ENCODE measurements around the gene TOMT. TPM values are rescaled to one million over a fixed set of nuclear protein-coding genes. Genes with fewer than 3 reads are reported as not detected.
"Not testable (repeated sequence)": the region's sequence is repeated elsewhere in the genome, so short reads cannot be mapped to it uniquely, and the experiment has no call there.

The TOMT gene
- total and polyA plus RNA-seq, 7 donors, result not detected

GRCh38 chr11:72138821-72139390 is 33.2 kb downstream of the TOMT start:
- Histone ChIP-seq H3K27me3 (ENCODE audit: insufficient read depth in 3 of 3, low read length in 2 of 3) (no peaks in the 10 kb centered on the region), H3K27ac (no peak overlapping the region), H3K36me3 (ENCODE audit: insufficient read depth in 1 of 2, low read depth in 1 of 2) (no peaks in the 10 kb centered on the region), H3K4me3 (no peak overlapping the region), H3K4me1 (no peaks in the 10 kb centered on the region), H3K9me3 (no peaks in the 10 kb centered on the region)
- ATAC-seq, result no peak
- no peak for TF ChIP-seq CTCF (IDR thresholded peaks at IDR 0.05)
- intact Hi-C loops (cut with DNase I), result no loop called here
- WGBS, 3 donors, result 77 to 85% (median 84%) methylated on average over 12 of the region's 12 CpGs
- no peak for DNase-seq

GRCh38 chr11:72139500-72139899 is 33.8 kb downstream of the TOMT start:
- Histone ChIP-seq H3K4me3 (no peak overlapping the region), H3K36me3 (ENCODE audit: insufficient read depth in 1 of 2, low read depth in 1 of 2) (no peaks in the 10 kb centered on the region), H3K9me3 (no peaks in the 10 kb centered on the region), H3K4me1 (no peaks in the 10 kb centered on the region), H3K27ac (no peak overlapping the region), H3K27me3 (ENCODE audit: insufficient read depth in 3 of 3, low read length in 2 of 3) (no peaks in the 10 kb centered on the region)
- DNase-seq (no peak), ATAC-seq (no peak)
- intact Hi-C loops (cut with DNase I), result no loop called here
- WGBS, 3 donors, result 89 to 94% (median 91%) methylated on average over 11 of the region's 11 CpGs
- TF ChIP-seq CTCF (IDR thresholded peaks at IDR 0.05), result no peak

GRCh38 chr11:72140661-72141060 is 34.9 kb downstream of the TOMT start:
- H3K36me3 ChIP-seq (ENCODE audit: insufficient read depth in 1 of 2, low read depth in 1 of 2), result no peaks in the 10 kb centered on the region
- DNase-seq (no peak), ATAC-seq (no peak)
- no peak overlapping the region for H3K4me3 ChIP-seq
- H3K27me3 ChIP-seq (ENCODE audit: insufficient read depth in 3 of 3, low read length in 2 of 3), result no peaks in the 10 kb centered on the region
- no peak overlapping the region for H3K27ac ChIP-seq
- TF ChIP-seq CTCF (IDR thresholded peaks at IDR 0.05), result no peak
- intact Hi-C loops (cut with DNase I), result loop anchor here in 1 of 2 donors (2.0 kb wide), 1 partner anchor 40 kb away; no protein-coding TSS in a partner anchor
- no peaks in the 10 kb centered on the region for H3K9me3 ChIP-seq
- H3K4me1 ChIP-seq, result no peaks in the 10 kb centered on the region
- WGBS, 3 donors, result 91 to 95% (median 92%) methylated on average over 2 of the region's 2 CpGs

GRCh38 chr11:72141066-72141465 is 35.3 kb downstream of the TOMT start:
- WGBS, 3 donors, result 77 to 83% (median 78%) methylated on average over 3 of the region's 3 CpGs
- Histone ChIP-seq H3K4me3 (no peak overlapping the region), H3K27ac (no peak overlapping the region), H3K4me1 (no peaks in the 10 kb centered on the region), H3K27me3 (ENCODE audit: insufficient read depth in 3 of 3, low read length in 2 of 3) (no peaks in the 10 kb centered on the region), H3K36me3 (ENCODE audit: insufficient read depth in 1 of 2, low read depth in 1 of 2) (no peaks in the 10 kb centered on the region), H3K9me3 (no peaks in the 10 kb centered on the region)
- ATAC-seq (no peak), DNase-seq (no peak)
- TF ChIP-seq CTCF (IDR thresholded peaks at IDR 0.05), result no peak
- intact Hi-C loops (cut with DNase I), result loop anchor here in 1 of 2 donors (2.0 kb wide), 1 partner anchor 40 kb away; no protein-coding TSS in a partner anchor

GRCh38 chr11:72142086-72142485 is 36.4 kb downstream of the TOMT start:
- H3K36me3 ChIP-seq (ENCODE audit: insufficient read depth in 1 of 2, low read depth in 1 of 2); ATAC-seq; H3K4me1 ChIP-seq; DNase-seq; H3K27ac ChIP-seq; H3K9me3 ChIP-seq; H3K4me3 ChIP-seq; H3K27me3 ChIP-seq (ENCODE audit: insufficient read depth in 3 of 3, low read length in 2 of 3); intact Hi-C loops (cut with DNase I): not testable (repeated sequence)
- 33 to 50% (median 38%) methylated on average over 1 of the region's 1 CpG for WGBS, 3 donors

GRCh38 chr11:72142543-72142942 is 36.8 kb downstream of the TOMT start:
- not testable (repeated sequence) for H3K36me3 ChIP-seq (ENCODE audit: insufficient read depth in 1 of 2, low read depth in 1 of 2); DNase-seq

More at GRCh38 chr11:72142543-72142942, 36.8 kb downstream of the TOMT start:
- H3K9me3 ChIP-seq; H3K27ac ChIP-seq; intact Hi-C loops (cut with DNase I); H3K4me3 ChIP-seq; H3K27me3 ChIP-seq (ENCODE audit: insufficient read depth in 3 of 3, low read length in 2 of 3); ATAC-seq; H3K4me1 ChIP-seq: not testable (repeated sequence)
- WGBS, 3 donors, result 68 to 100% (median 75%) methylated on average over 1 of the region's 1 CpG
